Activated CD4-positive, alpha-beta memory T cell treated with anti-CD3 and anti-CD28 coated beads for 36 hours (primary cell): ENCODE measurements around the gene KIZ. TPM values are rescaled to one million over a fixed set of nuclear protein-coding genes. Genes with fewer than 3 reads are reported as not detected.

Experiments
- CTCF ChIA-PET: fragments of 350-600 bp; sonication (Branson Sonifier 250); formaldehyde crosslinking; loops from one replicate; lab custom pipeline; 2021; ENCODE audit warnings: antibody characterized with exemption, inconsistent platforms; lab: Charles Lee
- POLR2A ChIA-PET: fragments of 350-600 bp; sonication (Branson Sonifier 250); formaldehyde crosslinking; loops from one replicate; lab custom pipeline; 2021; ENCODE audit warnings: antibody characterized with exemption; lab: Charles Lee
- DNase-seq: peaks from one replicate; pipeline ENCODE4 v3.0.0-alpha.2; 2020
- H3K27ac Mint-ChIP-seq: one replicate; pipeline ENCODE4 v1.8.0; 2021; ENCODE audit warnings: mixed read lengths
- H3K27me3 Mint-ChIP-seq: one replicate; pipeline ENCODE4 v1.8.0; 2021; ENCODE audit warnings: mixed read lengths
- H3K36me3 Mint-ChIP-seq: one replicate; pipeline ENCODE4 v1.8.0; 2021; ENCODE audit warnings: mixed read lengths
- H3K4me1 Mint-ChIP-seq: one replicate; pipeline ENCODE4 v1.8.0; 2021; ENCODE audit warnings: low read depth, mixed read lengths
- H3K4me3 Mint-ChIP-seq: one replicate; pipeline ENCODE4 v1.8.0; 2021; ENCODE audit warnings: mild to moderate bottlenecking, mixed read lengths
- H3K9me3 Mint-ChIP-seq: one replicate; pipeline ENCODE4 v1.8.0; 2021; ENCODE audit warnings: mixed read lengths
- intact Hi-C: fragments of 100-400 bp; cut with micrococcal nuclease; formaldehyde crosslinking; loops from one replicate; pipeline ENCODE4 v1.15.1; 2023
- total RNA-seq, 2 experiments: library from RNA; stranded (reverse); gene quantifications; one replicate each; pipeline ENCODE4 v1.2.3, GENCODE V29; 2021

Gene KIZ
- total RNA-seq, 2 experiments from 2014 or later = 13.3 to 13.5 TPM

DNA sequence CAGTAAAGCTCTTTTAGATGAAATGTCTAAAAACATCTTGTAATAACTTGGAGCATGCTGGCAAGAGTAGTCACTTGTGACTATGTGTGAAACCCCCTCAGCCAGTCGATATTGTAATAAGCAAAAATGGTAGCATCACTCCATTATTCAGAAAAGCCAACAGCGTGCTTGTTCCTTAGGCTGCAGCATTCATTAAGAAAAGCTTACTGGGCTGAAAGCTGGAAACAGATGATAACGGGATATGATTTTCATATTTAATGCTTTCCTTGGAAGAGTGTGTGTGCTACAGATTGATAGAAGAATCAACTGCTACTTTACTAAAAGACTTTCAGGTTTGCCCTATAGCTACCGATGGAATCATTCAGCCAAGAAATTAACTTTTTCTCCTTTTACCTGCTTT lies 20.3 kb downstream of the KIZ start:
- ChIA-PET POLR2A (no interaction called here), CTCF (interaction anchor here (1.0 kb wide), 1 partner anchor 89 kb away, joined by 3 read pairs; no protein-coding TSS in a partner anchor)
- H3K27me3 Mint-ChIP-seq = no peaks in the 10 kb centered on the region
- no peak overlapping the region for H3K4me3 Mint-ChIP-seq
- no peak overlapping the region for H3K27ac Mint-ChIP-seq
- intact Hi-C loops = no loop called here
- H3K9me3 Mint-ChIP-seq = no peaks in the 10 kb centered on the region
- no peak for DNase-seq
- peaks cover 9% of the 10 kb centered on the region for H3K36me3 Mint-ChIP-seq
- no peaks in the 10 kb centered on the region for H3K4me1 Mint-ChIP-seq

DNA sequence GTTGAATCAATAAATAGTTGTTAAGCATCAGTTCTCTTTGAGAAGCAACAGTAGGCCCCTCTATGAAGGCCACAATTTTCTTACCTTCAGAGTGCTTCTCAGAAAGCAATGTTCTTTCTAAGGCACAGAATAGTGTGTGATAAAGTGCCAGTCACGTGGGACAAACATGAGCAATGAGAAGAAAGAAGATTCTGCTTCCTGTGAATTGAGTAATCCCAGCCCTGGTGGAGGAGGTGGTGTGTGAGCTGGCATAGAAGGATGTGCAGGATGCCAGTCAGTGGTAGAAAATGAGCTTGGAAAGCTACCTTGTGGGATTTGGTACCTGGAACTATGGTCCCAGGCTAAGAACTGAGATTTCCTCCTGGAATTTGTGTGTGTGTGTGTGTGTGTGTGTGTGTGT lies 21.7 kb downstream of the KIZ start:
- H3K27ac Mint-ChIP-seq = no peak overlapping the region

DNA sequence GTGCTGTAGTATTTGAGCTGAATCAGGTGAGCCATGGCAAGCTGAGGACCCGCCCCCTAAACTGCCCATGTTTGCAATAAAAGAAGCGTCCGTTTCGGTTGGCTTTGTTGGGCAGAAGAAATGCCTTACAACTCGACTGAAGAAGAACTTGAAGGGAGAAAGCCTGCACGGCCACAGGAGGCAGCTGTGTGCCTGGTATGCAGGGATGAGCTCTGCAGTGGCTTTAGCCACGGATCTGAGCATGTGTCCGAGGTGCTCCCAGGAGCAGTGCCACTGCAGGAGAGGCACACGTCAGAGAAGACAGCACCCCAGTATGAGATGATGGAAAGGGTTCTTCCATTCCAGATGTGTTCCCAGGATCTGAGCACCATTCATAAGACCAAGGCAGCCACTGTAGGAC lies 23.5 kb downstream of the KIZ start:
- intact Hi-C loops = no loop called here
- Mint-ChIP-seq H3K27ac (no peak overlapping the region), H3K9me3 (no peaks in the 10 kb centered on the region), H3K4me3 (no peak overlapping the region), H3K27me3 (no peaks in the 10 kb centered on the region), H3K36me3 (peaks cover 16% of the 10 kb centered on the region), H3K4me1 (no peaks in the 10 kb centered on the region)
- CTCF ChIA-PET = no interaction called here
- no peak for DNase-seq
- POLR2A ChIA-PET = interaction anchor here (0.5 to 0.6 kb wide), 2 partner anchors 24 to 591 kb away, joined by 3 read pairs; no protein-coding TSS in a partner anchor

More for the DNA sequence above, 21.7 kb downstream of the KIZ start:
- Mint-ChIP-seq H3K27me3 (no peaks in the 10 kb centered on the region), H3K4me3 (no peak overlapping the region), H3K9me3 (no peaks in the 10 kb centered on the region), H3K36me3 (peaks cover 10% of the 10 kb centered on the region), H3K4me1 (no peaks in the 10 kb centered on the region)
- CTCF ChIA-PET = no interaction called here
- intact Hi-C loops = no loop called here
- POLR2A ChIA-PET = interaction anchor here (1.0 kb wide), 1 partner anchor 22 kb away, joined by 3 read pairs; the partner anchor contains the start of gene KIZ
- no peak for DNase-seq

DNA sequence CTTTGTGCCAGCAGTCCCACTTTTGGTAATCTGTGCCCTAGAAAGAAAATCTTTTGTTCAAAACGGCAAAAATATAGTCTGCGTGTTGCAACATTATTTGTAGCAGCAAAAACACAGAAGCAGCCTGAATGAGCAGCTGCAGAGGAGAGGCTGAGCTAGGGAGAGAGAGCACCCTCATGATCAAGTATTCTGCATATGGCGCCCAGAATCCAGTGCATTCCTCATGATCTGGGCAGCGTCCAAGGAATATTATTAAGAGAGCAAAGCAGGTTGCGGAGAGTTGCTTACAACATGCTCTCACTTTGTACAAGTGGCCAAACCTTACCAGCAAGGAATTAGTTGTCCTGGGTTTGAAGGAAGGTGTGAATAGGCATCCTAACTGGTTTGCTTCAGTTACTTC lies 25.9 kb downstream of the KIZ start:
- ChIA-PET CTCF (interaction anchor here (1.0 kb wide), 1 partner anchor 84 kb away, joined by 5 read pairs; no protein-coding TSS in a partner anchor), POLR2A (no interaction called here)
- H3K27ac Mint-ChIP-seq = no peak overlapping the region
- no peaks in the 10 kb centered on the region for H3K9me3 Mint-ChIP-seq
- no peaks in the 10 kb centered on the region for H3K4me1 Mint-ChIP-seq
- no peak overlapping the region for H3K4me3 Mint-ChIP-seq
- H3K36me3 Mint-ChIP-seq = peaks cover 24% of the 10 kb centered on the region
- intact Hi-C loops = no loop called here
- no peaks in the 10 kb centered on the region for H3K27me3 Mint-ChIP-seq
- no peak for DNase-seq

DNA sequence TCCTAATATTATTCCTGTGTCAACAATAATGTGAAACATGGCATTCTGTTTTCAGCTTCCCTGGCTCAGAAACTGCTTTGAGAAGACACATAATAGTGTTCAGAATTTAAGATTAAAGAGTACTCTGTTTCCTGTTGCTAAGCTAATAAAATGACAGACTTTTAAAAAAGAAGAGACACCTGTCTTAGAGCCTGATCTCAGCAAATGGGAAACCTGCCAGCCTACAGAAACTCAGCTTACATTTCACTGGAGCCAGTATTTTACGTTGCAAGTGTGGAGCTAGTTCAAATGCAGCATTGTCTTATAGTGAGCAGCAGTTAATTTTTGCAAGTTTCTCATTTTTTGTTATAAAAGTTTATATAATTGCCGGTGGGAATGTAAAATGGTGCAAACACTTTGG lies 28.8 kb downstream of the KIZ start:
- H3K36me3 Mint-ChIP-seq = peaks cover 20% of the 10 kb centered on the region
- POLR2A ChIA-PET = no interaction called here
- H3K4me1 Mint-ChIP-seq = no peaks in the 10 kb centered on the region
- CTCF ChIA-PET = no interaction called here
- no peaks in the 10 kb centered on the region for H3K27me3 Mint-ChIP-seq
- no peak overlapping the region for H3K4me3 Mint-ChIP-seq
- no peak for DNase-seq
- H3K27ac Mint-ChIP-seq = no peak overlapping the region
- no peaks in the 10 kb centered on the region for H3K9me3 Mint-ChIP-seq
- intact Hi-C loops = no loop called here

DNA sequence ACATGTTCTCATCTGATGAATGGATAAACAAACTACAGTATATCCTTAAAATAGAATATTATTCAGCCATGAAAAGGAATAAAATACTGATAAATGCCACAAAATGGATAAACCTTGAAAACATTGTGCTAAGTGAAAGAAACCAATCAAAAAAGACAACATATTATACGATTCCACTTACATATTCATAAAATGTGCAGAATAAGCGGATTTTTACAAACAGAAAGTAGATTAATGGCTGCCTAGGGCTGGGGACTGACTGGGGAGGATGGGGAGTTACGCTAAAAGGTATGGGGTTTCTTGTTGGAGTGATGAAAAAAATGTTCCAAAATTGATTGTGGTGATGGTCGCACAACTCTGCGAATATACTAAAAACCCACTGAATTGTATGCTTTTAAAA lies 29.4 kb downstream of the KIZ start:
- no peak overlapping the region for H3K4me3 Mint-ChIP-seq
- ChIA-PET CTCF (no interaction called here), POLR2A (no interaction called here)
- intact Hi-C loops = no loop called here
- H3K36me3 Mint-ChIP-seq = peaks cover 26% of the 10 kb centered on the region
- no peak for DNase-seq
- no peaks in the 10 kb centered on the region for H3K4me1 Mint-ChIP-seq
- H3K9me3 Mint-ChIP-seq = no peaks in the 10 kb centered on the region
- H3K27ac Mint-ChIP-seq = no peak overlapping the region
- H3K27me3 Mint-ChIP-seq = no peaks in the 10 kb centered on the region

DNA sequence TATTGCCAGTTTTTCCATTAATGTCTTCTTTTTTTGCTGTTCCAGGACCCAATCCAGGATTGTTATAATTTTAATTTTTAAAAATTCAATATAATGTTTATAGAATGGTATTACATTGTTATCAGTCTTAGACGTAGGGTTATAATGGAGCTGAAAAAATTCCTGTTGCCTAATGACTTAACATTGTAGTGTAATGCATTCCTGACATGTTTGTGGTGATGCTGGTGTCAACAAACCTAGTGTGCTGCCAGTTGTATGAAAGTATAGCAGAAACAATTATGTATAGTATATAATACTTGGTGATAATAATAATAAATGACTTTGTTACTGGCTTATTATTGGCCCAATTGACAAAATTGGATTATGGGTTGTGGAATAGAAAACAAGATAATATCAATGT lies 30.4 kb downstream of the KIZ start:
- DNase-seq = no peak
- Mint-ChIP-seq H3K27ac (no peak overlapping the region), H3K9me3 (no peaks in the 10 kb centered on the region), H3K27me3 (no peaks in the 10 kb centered on the region), H3K36me3 (peaks cover 26% of the 10 kb centered on the region), H3K4me1 (no peaks in the 10 kb centered on the region), H3K4me3 (no peak overlapping the region)
- ChIA-PET POLR2A (no interaction called here), CTCF (no interaction called here)
- intact Hi-C loops = no loop called here

DNA sequence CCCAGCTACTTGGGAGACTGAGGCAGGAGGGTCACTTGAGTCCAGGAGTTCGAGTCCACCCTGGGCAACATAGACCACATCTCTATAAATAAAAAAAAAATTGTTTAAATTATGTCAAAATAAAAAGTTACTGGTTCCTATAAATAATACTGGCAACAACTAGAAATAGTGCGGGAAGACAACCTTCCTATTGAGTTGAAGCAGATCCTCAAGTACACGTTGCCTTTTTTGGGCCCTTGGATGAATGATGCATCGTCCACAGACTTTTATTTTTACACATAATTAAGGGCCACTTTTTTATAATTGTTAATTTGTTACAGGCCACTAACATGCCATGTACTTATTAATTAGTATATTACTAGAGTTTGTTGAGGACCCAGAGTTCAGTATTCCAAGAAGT lies 31.1 kb downstream of the KIZ start:
- Mint-ChIP-seq H3K9me3 (no peaks in the 10 kb centered on the region), H3K27me3 (no peaks in the 10 kb centered on the region), H3K36me3 (peaks cover 30% of the 10 kb centered on the region), H3K4me1 (no peaks in the 10 kb centered on the region), H3K27ac (no peak overlapping the region), H3K4me3 (no peak overlapping the region)
- POLR2A ChIA-PET = no interaction called here
- no peak for DNase-seq
- intact Hi-C loops = no loop called here
- CTCF ChIA-PET = no interaction called here

DNA sequence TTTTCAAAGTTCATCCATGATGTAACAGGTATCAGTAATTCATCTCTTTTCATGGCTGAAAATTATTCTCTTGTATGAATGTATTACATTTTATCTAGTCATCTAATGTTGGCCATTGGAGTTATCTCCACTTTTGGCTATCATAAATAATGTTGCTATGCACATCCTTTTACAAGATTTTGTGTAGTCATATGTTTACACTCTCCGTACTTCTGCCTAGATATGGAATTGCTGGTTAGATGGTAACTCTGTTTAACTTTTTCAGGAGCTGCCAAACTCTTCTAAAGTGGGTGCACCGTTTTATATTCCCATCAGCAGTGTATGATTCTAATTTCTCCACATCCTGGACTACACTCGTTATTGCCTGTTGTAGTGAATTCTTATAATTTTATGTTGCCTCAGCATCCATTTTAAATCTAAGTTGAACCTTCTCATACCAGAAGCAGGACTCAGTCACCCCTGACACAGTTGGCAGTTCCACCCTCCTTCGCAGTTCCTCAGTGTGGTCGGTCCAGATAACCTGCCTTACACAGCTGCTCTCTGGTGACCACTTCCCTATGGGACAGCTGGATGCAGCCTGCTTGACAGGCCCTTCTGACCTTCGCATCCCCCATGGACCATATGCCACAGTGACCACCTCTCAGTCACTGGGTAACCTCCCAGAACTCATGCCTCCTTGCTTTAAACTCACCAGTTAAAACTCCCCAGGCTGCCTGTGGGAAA lies 33.9 kb downstream of the KIZ start:
- Mint-ChIP-seq H3K27me3 (no peaks in the 10 kb centered on the region), H3K9me3 (no peaks in the 10 kb centered on the region), H3K4me1 (no peaks in the 10 kb centered on the region), H3K4me3 (no peak overlapping the region), H3K27ac (no peak overlapping the region), H3K36me3 (peaks cover 31% of the 10 kb centered on the region)
- ChIA-PET POLR2A (no interaction called here), CTCF (interaction anchor here (1.0 kb wide), 1 partner anchor 112 kb away, joined by 3 read pairs; no protein-coding TSS in a partner anchor)
- DNase-seq = no peak
- intact Hi-C loops = no loop called here

DNA sequence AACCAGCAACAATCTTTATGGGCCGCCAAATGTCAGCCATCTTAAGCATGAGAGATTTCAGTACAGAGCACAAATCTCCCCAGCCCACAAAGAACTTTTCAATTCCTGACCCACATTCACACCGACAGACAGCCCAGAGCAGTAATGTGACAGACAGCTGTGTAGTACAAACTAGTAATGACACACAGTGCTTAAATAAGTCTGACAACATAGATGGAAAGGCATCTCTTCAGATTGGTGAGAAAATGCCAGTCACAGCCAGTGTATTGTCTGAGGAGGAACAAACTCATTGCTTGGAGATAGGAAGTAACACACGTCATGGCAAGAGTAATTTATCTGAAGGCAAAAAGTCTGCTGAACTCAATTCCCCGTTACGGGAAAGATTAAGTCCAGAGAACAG lies 36.0 kb downstream of the KIZ start:
- POLR2A ChIA-PET = no interaction called here
- CTCF ChIA-PET = no interaction called here
- peaks cover 7% of the 10 kb centered on the region for H3K4me1 Mint-ChIP-seq
- no peaks in the 10 kb centered on the region for H3K27me3 Mint-ChIP-seq
- DNase-seq = no peak
- H3K27ac Mint-ChIP-seq = no peak overlapping the region
- H3K9me3 Mint-ChIP-seq = no peaks in the 10 kb centered on the region
- intact Hi-C loops = no loop called here
- H3K4me3 Mint-ChIP-seq = no peak overlapping the region
- H3K36me3 Mint-ChIP-seq = peaks cover 38% of the 10 kb centered on the region

DNA sequence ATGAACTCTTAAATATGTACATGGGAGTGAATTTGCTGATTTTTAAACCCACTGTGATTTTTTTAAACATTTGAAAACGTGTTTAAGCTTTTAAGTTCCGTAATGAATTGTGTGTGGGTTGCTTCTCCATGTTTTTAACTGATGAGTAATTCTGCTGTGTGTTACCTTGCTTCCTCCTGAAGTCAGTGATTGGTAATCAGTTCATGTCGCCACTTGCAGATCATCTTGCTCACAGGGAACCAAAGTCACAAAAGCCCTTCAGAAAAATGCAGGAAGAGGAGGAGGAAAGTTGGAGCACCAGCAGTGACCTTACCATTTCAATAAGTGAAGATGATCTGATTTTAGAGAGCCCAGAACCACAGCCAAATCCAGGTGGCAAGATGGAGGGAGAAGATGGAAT lies 36.7 kb downstream of the KIZ start:
- no peak for DNase-seq
- ChIA-PET CTCF (no interaction called here), POLR2A (no interaction called here)
- H3K36me3 Mint-ChIP-seq = peaks cover 42% of the 10 kb centered on the region
- H3K4me1 Mint-ChIP-seq = peaks cover 7% of the 10 kb centered on the region
- H3K27me3 Mint-ChIP-seq = no peaks in the 10 kb centered on the region
- no peak overlapping the region for H3K4me3 Mint-ChIP-seq
- no peak overlapping the region for H3K27ac Mint-ChIP-seq
- no peaks in the 10 kb centered on the region for H3K9me3 Mint-ChIP-seq
- intact Hi-C loops = no loop called here

DNA sequence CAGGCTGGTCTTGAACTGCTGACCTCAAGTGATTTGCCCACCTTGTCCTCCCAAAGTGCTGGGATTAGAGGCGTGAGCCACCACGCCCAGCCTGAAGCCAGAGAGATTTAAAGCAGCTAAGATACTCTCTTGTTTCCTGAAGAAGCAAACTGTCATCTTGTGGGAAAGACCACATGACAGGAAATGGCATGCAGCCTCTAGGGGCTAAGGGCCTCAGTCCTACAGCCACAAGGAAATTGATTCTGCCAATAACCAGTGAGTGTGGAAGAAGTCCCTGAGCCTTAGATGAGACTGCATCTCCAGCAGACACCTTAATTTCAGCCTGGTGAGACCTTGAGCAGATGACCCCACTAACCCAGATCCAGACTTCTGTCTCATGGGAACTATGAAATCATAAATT lies 40.9 kb downstream of the KIZ start:
- no peak overlapping the region for H3K27ac Mint-ChIP-seq
- peak; percentile 9 for DNase-seq
- H3K9me3 Mint-ChIP-seq = no peaks in the 10 kb centered on the region
- intact Hi-C loops = no loop called here
- ChIA-PET POLR2A (no interaction called here), CTCF (interaction anchor here (1.0 kb wide), 1 partner anchor 307 kb away, joined by 3 read pairs; no protein-coding TSS in a partner anchor)
- peaks cover 41% of the 10 kb centered on the region for H3K36me3 Mint-ChIP-seq
- no peaks in the 10 kb centered on the region for H3K27me3 Mint-ChIP-seq
- H3K4me1 Mint-ChIP-seq = peaks cover 7% of the 10 kb centered on the region
- H3K4me3 Mint-ChIP-seq = no peak overlapping the region

DNA sequence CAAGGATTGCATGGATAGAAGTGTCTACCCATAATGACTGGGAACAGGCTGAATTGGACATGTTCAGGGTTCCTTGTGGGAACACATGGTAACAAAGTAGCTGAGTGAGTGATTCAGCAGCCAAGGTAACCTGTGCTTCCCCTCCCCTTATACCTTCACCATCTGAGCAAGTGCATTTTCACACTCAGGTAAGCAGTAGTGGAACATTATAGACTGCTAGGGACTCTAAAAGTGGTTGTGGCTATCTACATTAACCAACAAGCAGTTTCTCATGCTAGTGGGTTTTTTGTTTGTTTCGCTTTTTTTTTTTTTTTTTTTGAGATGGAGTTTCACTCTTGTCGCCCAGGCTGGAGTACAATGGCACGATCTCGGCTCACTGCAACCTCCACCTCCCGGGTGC lies 41.4 kb downstream of the KIZ start:
- no peak for DNase-seq
- ChIA-PET CTCF (interaction anchor here (1.0 kb wide), 1 partner anchor 307 kb away, joined by 3 read pairs; no protein-coding TSS in a partner anchor), POLR2A (no interaction called here)
- Mint-ChIP-seq H3K4me1 (peaks cover 7% of the 10 kb centered on the region), H3K27ac (no peak overlapping the region), H3K9me3 (no peaks in the 10 kb centered on the region), H3K27me3 (no peaks in the 10 kb centered on the region), H3K36me3 (peaks cover 38% of the 10 kb centered on the region), H3K4me3 (no peak overlapping the region)
- intact Hi-C loops = no loop called here
